ENCODE data around the gene RUBCN.

GRCh38 chr3:197711973-197712707 is 24.6 kb downstream of the RUBCN start:
- TF ChIP-seq POLR2AphosphoS5 (IDR thresholded peaks at IDR 0.05) (peak; percentile 72 to 91 (median 78)), EP300 (IDR thresholded peaks at IDR 0.05) (peak in 3 of 4 donors; percentile 35 to 90 (median 79)), CTCF (IDR thresholded peaks at IDR 0.05) (no peak), POLR2A (IDR thresholded peaks at IDR 0.05) (peak in 1 of 2 donors; percentile 42)
